Heart right ventricle (tissue), 16 donors: ENCODE results near the gene ZMYM3. TPM values are rescaled to one million over a fixed set of nuclear protein-coding genes. Genes with fewer than 3 reads are reported as not detected.

Source experiments
- ATAC-seq, 8 donors: fragments of 200-7000 bp; cut with Tn5 transposase; one replicate each; pipeline ENCODE4 v1.9.1; 2020; ENCODE audit warnings: mild to moderate bottlenecking in 8 of 8, moderate library complexity in 8 of 8, moderate number of reproducible peaks in 1 of 8
- DNase-seq, 2 donors: peaks; one replicate each; pipeline ENCODE4 v3.0.0-alpha.2; 2020
- H3K27ac ChIP-seq, 10 donors: fragments of 200-600 bp; sonication (generic) in 2 of 10; one replicate each; pipeline versions ENCODE4 v1.5.0 to v1.8.0; 2020 to 2022; ENCODE audit warnings: mild to moderate bottlenecking in 3 of 10
- H3K27me3 ChIP-seq, 7 donors: fragments of 200-600 bp; one replicate each; pipeline ENCODE4 v1.8.0; 2021 to 2022; ENCODE audit warnings: mild to moderate bottlenecking in 2 of 7
- H3K36me3 ChIP-seq, 9 donors: fragments of 200-600 bp; sonication (generic) in 1 of 9; one replicate each; pipeline versions ENCODE4 v1.5.0 to v1.8.0; 2020 to 2022; ENCODE audit warnings: mild to moderate bottlenecking in 2 of 9
- H3K4me1 ChIP-seq, 9 donors: fragments of 200-600 bp; sonication (generic) in 1 of 9; one replicate each; pipeline versions ENCODE4 v1.5.0 to v1.8.0; 2020 to 2022; ENCODE audit warnings: mild to moderate bottlenecking in 4 of 9
- H3K4me3 ChIP-seq, 10 donors: fragments of 200-600 bp; sonication (generic) in 2 of 10; one replicate each; pipeline versions ENCODE4 v1.5.0 to v1.8.0; 2020 to 2022; ENCODE audit warnings: mild to moderate bottlenecking in 7 of 10, moderate library complexity in 2 of 10
- H3K9me3 ChIP-seq, 11 donors: fragments of 200-600 bp in 10 of 11; sonication (generic) in 2 of 11; one replicate each; pipeline versions ENCODE4 v1.5.0 to v1.8.0; 2013 to 2022; ENCODE audit warnings: mild to moderate bottlenecking in 2 of 11, control low read depth in 1 of 11, moderate library complexity in 1 of 11
- WGBS, 2 donors: extraction: QIAGEN DNeasy Blood & Tissue Kit; methylation state at CpG; one replicate each; pipeline ENCODE4 v1.1.7; 2013; ENCODE audit warnings: inconsistent platforms in 1 of 2; 5-methylcytosine and 5-hydroxymethylcytosine counted together
- intact Hi-C, 10 donors: fragments of 100-400 bp; cut with DNase I; formaldehyde crosslinking; loops; one replicate each; pipeline versions ENCODE4 v1.11.1 to v1.14.2; 2022
- polyA plus RNA-seq, 2 donors: library from polyadenylated mRNA; stranded (reverse); fragments of 200-250 nt; gene quantifications; one replicate each; pipeline ENCODE4 v1.2.3, GENCODE V29; 2013
- total RNA-seq, 10 donors: library from RNA; stranded (reverse); fragmentation: NEBNext Ultra II Directional in 3 of 10; extraction: Animal tissue kit (Norgen Biotek cat#: 25700) in 3 of 10; gene quantifications; one replicate each; pipeline versions ENCODE4 v1.2.1 to v1.2.4, GENCODE V29; 2021 to 2023
- TF ChIP-seq, protein P1 (sequence below), 9 donors: fragments of 200-600 bp; sonication (generic) in 2 of 9; IDR thresholded peaks; one replicate each; pipeline versions ENCODE4 v1.5.0 to v1.8.0; 2021 to 2022; ENCODE audit warnings: antibody characterized with exemption in 9 of 9, mild to moderate bottlenecking in 5 of 9, moderate library complexity in 1 of 9
- donor health status: Arrhythmogenic right ventricular cardiomyopathy.
- donor health status: ischemic (EF 13 %, LVEDD 7.1; RV severe dilation, severe dysfunction).
- donor health status: healthy with polysubstance abuse.
- donor health status: DM: no; HTN: yes; CAD: no.
- donor health status: DM: no; HTN: no; CAD: no.
- donor health status: ischemic (EF 25% LVEDD 6.9; RV normal size, moderate dysfunction).
- donor health status: ischemic (EF 25% LVEDD 5.7; RV mildly dilated, moderate dysfunction).
- donor health status: healthy.
- donor health status: DM: yes; HTN: yes; CAD: no.
- donor health status: Ischemic cardiomyopathy.
- donor health status: ischemic (EF 35%, LVEDD 5.7; RV mildly dilated, moderate dysfunction).
- donor health status: nonischemic (EF 11% LVEDD 7.7; RV severe dilation, severe dysfunction).
- donor health status: DM: yes; HTN: yes; CAD: no.
- donor health status: PGD.
- donor health status: ischemic (EF 29% LVEDD 5.4; RV normal size, mild dysfunction).
- donor health status: nonischemic (EF 23%, LVEDD 6.1; RV moderate dilation, normal function).

The ZMYM3 gene
- total and polyA plus RNA-seq, 12 donors, result 4.4 to 18.7 (median 15.8) TPM

DNA sequence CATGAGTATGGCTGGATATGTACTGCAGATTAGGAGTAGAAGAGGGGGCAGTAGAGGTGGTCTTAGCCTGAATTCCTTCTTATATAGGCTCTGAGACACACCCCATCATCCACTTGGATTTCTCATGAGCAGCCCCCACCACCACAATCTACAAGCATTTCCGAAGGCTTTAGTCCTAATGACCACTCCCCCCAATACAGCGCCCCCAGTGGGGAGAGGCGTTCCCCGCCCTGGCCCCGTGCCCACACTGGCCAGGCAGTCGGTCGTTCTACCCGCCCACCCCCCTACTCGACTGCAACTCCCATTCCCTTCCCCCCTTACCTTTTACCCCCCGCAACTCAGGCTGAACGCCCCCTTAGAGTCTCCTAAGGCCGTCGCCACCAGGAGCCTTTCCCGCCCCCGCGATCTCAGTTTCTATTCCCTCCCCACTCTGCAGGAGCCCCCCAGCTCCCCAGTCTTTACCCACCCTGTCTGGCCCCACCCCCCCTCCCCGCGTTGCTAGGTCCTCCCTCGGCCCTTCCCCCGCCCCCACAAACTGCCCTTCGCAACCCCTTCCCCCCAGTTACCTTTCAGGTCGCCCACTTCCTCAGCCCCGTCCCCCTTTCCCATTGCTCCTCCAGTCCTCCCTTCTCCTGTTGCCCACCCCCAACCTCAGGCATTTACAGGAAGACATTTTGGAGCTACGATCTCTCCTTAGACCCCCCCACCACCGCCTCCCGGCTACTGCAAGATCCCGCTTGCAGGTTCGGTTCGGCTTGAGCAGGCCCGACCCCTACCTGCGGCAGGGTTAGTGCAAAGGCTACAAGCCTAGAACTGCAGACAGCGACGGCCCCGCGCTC is 468 bp downstream of the ZMYM3 start:
- intact Hi-C loops, result loop anchor here in 3 of 10 donors (2.0 to 10.0 kb wide), 4 partner anchors 29 to 114 kb away; partner anchors contain the start of genes TAF1 (in 2 of the 3) and NONO (in 1 of the 3)
- H3K4me1 ChIP-seq, result peaks cover 0 to 14% (median 6%) of the 10 kb centered on the region in 9 donors
- peak overlapping the region; percentile 79 to 92 (median 87) for H3K27ac ChIP-seq
- peak overlapping the region; percentile 40 to 83 (median 72) for H3K4me3 ChIP-seq
- peaks cover 0 to 11% (median 0%) of the 10 kb centered on the region in 7 donors for H3K27me3 ChIP-seq
- H3K9me3 ChIP-seq, result no peaks in the 10 kb centered on the region
- DNase-seq (peak; percentile 26 to 52), ATAC-seq (no peak)
- TF ChIP-seq, protein P1, sequence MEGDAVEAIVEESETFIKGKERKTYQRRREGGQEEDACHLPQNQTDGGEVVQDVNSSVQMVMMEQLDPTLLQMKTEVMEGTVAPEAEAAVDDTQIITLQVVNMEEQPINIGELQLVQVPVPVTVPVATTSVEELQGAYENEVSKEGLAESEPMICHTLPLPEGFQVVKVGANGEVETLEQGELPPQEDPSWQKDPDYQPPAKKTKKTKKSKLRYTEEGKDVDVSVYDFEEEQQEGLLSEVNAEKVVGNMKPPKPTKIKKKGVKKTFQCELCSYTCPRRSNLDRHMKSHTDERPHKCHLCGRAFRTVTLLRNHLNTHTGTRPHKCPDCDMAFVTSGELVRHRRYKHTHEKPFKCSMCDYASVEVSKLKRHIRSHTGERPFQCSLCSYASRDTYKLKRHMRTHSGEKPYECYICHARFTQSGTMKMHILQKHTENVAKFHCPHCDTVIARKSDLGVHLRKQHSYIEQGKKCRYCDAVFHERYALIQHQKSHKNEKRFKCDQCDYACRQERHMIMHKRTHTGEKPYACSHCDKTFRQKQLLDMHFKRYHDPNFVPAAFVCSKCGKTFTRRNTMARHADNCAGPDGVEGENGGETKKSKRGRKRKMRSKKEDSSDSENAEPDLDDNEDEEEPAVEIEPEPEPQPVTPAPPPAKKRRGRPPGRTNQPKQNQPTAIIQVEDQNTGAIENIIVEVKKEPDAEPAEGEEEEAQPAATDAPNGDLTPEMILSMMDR (IDR thresholded peaks at IDR 0.05), result peak in 8 of 9 donors; percentile 12 to 56 (median 45)
- peaks cover 0 to 22% (median 0%) of the 10 kb centered on the region in 9 donors for H3K36me3 ChIP-seq
- WGBS, 2 donors, result 1 to 2% methylated on average over 23 to 34 of the region's 35 CpGs

DNA sequence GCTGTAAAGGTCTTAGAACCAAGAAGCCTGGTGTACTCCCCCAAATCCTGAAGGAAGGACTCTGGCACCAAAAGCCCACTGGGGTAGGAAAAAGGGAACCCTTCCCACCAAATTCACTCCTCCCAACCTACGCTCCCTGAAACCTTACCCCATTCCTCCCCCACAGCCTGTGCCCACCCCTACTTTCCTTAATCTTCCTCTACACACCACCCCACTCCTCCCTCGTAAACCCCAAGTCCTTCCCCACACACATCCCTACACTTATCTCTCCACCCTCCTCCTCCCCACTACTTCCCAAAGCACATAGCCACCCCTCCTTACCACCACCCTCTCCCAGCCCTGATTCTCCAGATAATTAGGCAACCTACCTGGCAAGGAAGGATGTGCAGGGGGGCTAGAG is 1.7 kb downstream of the ZMYM3 start:
- no peak for DNase-seq
- H3K9me3 ChIP-seq, result no peaks in the 10 kb centered on the region
- TF ChIP-seq, protein P1 (IDR thresholded peaks at IDR 0.05), result no peak
- ATAC-seq, result no peak
- intact Hi-C loops, result loop anchor here in 3 of 10 donors (5.0 to 10.0 kb wide), 3 partner anchors 70 to 115 kb away; partner anchors contain the start of gene TAF1 (in 2 of the 3)
- peaks cover 0 to 35% (median 0%) of the 10 kb centered on the region in 9 donors for H3K36me3 ChIP-seq
- H3K27me3 ChIP-seq, result peaks cover 0 to 11% (median 0%) of the 10 kb centered on the region in 7 donors
- H3K4me1 ChIP-seq, result peaks cover 0 to 14% (median 6%) of the 10 kb centered on the region in 9 donors
- no peak overlapping the region for H3K4me3 ChIP-seq
- 75 to 79% methylated on average over 2 of the region's 2 CpGs for WGBS, 2 donors
- H3K27ac ChIP-seq, result no peak overlapping the region

DNA sequence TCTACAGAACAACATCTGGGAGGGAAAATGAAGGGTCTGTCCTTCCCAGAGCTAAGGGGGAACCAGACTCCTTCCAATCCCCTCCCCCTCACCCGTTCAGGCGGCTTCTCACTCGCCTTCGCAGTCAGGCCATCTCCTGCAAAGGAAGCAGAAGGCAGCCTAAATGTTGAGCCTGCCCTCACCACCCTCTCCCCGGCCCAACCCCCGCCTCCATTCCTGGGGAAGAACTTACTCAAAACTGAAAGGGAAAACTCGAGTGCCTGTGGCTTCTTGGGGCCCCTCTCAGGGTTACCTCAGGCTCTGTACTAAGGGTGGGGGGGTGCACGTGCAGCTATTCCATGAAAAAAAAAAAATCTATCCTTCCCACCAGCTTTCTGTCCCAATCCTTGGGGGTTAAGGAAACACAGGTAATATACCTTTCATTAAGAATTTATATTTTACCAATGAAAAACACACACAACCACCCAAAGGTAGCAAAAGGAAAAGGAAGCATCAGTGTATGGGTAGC is 2.4 kb downstream of the ZMYM3 start:
- peaks cover 0 to 14% (median 6%) of the 10 kb centered on the region in 9 donors for H3K4me1 ChIP-seq
- TF ChIP-seq, protein P1 (IDR thresholded peaks at IDR 0.05), result no peak
- DNase-seq (no peak), ATAC-seq (no peak)
- H3K36me3 ChIP-seq, result peaks cover 0 to 42% (median 0%) of the 10 kb centered on the region in 9 donors
- intact Hi-C loops, result loop anchor here in 3 of 10 donors (5.0 to 10.0 kb wide), 3 partner anchors 69 to 116 kb away; partner anchors contain the start of gene TAF1 (in 2 of the 3)
- peaks cover 0 to 11% (median 0%) of the 10 kb centered on the region in 7 donors for H3K27me3 ChIP-seq
- H3K9me3 ChIP-seq, result no peaks in the 10 kb centered on the region
- 57 to 61% methylated on average over 8 of the region's 8 CpGs for WGBS, 2 donors
- no peak overlapping the region for H3K27ac ChIP-seq
- no peak overlapping the region for H3K4me3 ChIP-seq

DNA sequence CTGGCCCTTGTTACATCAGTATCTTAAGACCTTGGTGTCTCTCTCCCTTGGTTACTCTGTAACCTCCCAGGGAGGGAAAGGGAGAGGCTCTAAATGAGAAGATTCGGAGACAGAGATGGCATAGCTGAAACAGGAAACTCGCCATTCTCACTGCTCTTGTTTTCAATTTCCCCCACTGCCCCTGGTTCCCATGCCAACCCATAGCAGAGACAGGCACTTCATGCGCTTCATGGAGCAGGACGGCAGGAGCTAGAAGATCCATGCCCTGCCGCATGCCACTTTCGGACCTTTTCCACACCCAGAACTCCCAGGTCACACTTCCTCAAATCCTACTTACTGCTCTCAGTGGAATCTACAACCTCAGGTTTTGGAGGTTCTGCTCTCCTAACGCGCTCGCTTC is 3.1 kb downstream of the ZMYM3 start:
- TF ChIP-seq, protein P1 (IDR thresholded peaks at IDR 0.05), result no peak
- no peak for ATAC-seq
- Histone ChIP-seq H3K9me3 (no peaks in the 10 kb centered on the region), H3K4me3 (no peak overlapping the region), H3K27me3 (peaks cover 0 to 11% (median 0%) of the 10 kb centered on the region in 7 donors), H3K27ac (no peak overlapping the region), H3K36me3 (peaks cover 0 to 47% (median 0%) of the 10 kb centered on the region in 9 donors), H3K4me1 (peaks cover 0 to 14% (median 6%) of the 10 kb centered on the region in 9 donors)
- intact Hi-C loops, result loop anchor here in 3 of 10 donors (5.0 to 10.0 kb wide), 3 partner anchors 69 to 116 kb away; partner anchors contain the start of gene TAF1 (in 2 of the 3)
- no peak for DNase-seq
- WGBS, 2 donors, result 82 to 87% methylated on average over 9 of the region's 9 CpGs
